PC-3 (cell line): ENCODE results near the gene ABHD14A. TPM values are rescaled to one million over a fixed set of nuclear protein-coding genes. Genes with fewer than 3 reads are reported as not detected.

Experiments used
- ATAC-seq: fragments of 200-7000 bp; cut with Tn5 transposase; 2 replicates; pipeline ENCODE4 v1.9.1; 2020; ENCODE audit warnings: mild to moderate bottlenecking, moderate library complexity
- BruUV-seq: library from RNA; stranded (reverse); fragments of 400-500 nt; replicated peaks from 2 replicates; lab custom pipeline; 2021; lab: Mats Ljungman, UMichigan
- CTCF ChIA-PET: fragments of 300-600 bp; sonication (Branson Sonifier 250); formaldehyde crosslinking; loops from one replicate; lab custom pipeline; 2022; ENCODE audit warnings: antibody characterized with exemption; lab: Charles Lee
- POLR2A ChIA-PET: fragments of 300-600 bp; sonication (Branson Sonifier 250); formaldehyde crosslinking; loops from one replicate; lab custom pipeline; 2022; ENCODE audit warnings: antibody characterized with exemption; ENCODE audit not compliant: unreplicated experiment; lab: Charles Lee
- DNase-seq: peaks from one replicate; pipeline ENCODE4 v3.0.0-alpha.2; 2015
- H2AFZ ChIP-seq: fragments of 300-600 bp; sonication (generic); 2 replicates; pipeline ENCODE4 v1.6.0; 2016; ENCODE audit warnings: antibody characterized with exemption, low read length
- H3F3A ChIP-seq: fragments of 300-600 bp; sonication (generic); one replicate; pipeline ENCODE4 v1.6.0; 2017; ENCODE audit warnings: antibody characterized with exemption, low read length, control low read depth, mild to moderate bottlenecking; ENCODE audit not compliant: unreplicated experiment
- H3K27ac ChIP-seq: fragments of 300-600 bp; sonication (generic); 2 replicates; pipeline ENCODE4 v1.5.1; 2016; ENCODE audit warnings: mild to moderate bottlenecking, low read length
- H3K27me3 ChIP-seq: fragments of 300-600 bp; sonication (generic); 2 replicates; pipeline ENCODE4 v1.6.1; 2016; ENCODE audit warnings: low read length, mixed read lengths
- H3K36me3 ChIP-seq: fragments of 300-600 bp; sonication (generic); 2 replicates; pipeline ENCODE4 v1.6.1; 2016; ENCODE audit warnings: low read depth, mixed run types, low read length, mixed read lengths
- H3K4me1 ChIP-seq: fragments of 300-600 bp; sonication (generic); 2 replicates; pipeline ENCODE4 v1.5.1; 2016; ENCODE audit warnings: low read length; ENCODE audit not compliant: insufficient read depth
- H3K4me2 ChIP-seq: fragments of 300-600 bp; sonication (generic); 2 replicates; pipeline ENCODE4 v1.6.0; 2016; ENCODE audit warnings: low read length
- H3K4me3 ChIP-seq: fragments of 300-600 bp; sonication (generic); 2 replicates; pipeline ENCODE4 v1.5.1; 2016; ENCODE audit warnings: mild to moderate bottlenecking, low read length, mixed read lengths
- H3K79me2 ChIP-seq: fragments of 300-600 bp; sonication (generic); 2 replicates; pipeline ENCODE4 v1.6.1; 2017; ENCODE audit warnings: low read length, mixed read lengths
- H3K9ac ChIP-seq: fragments of 300-600 bp; sonication (generic); 2 replicates; pipeline ENCODE4 v1.6.0; 2016; ENCODE audit warnings: mild to moderate bottlenecking, low read length
- H3K9me2 ChIP-seq: fragments of 300-600 bp; sonication (generic); replicated peaks from 2 replicates; pipeline ENCODE4 v1.6.1; 2016; ENCODE audit warnings: mixed run types, low read length, mixed read lengths
- H3K9me3 ChIP-seq: fragments of 300-600 bp; sonication (generic); 2 replicates; pipeline ENCODE4 v1.6.1; 2016; ENCODE audit warnings: low read length, mixed read lengths
- H4K20me1 ChIP-seq: fragments of 300-600 bp; sonication (generic); 2 replicates; pipeline ENCODE4 v1.6.1; 2016; ENCODE audit warnings: low read length, mixed read lengths
- CTCF ChIP-seq: fragments of 300-600 bp; sonication (generic); conservative IDR thresholded peaks from 2 replicates; pipeline ENCODE4 v1.5.1; 2017; ENCODE audit warnings: antibody characterized with exemption, low read depth, mild to moderate bottlenecking, low read length
- EZH2 ChIP-seq: fragments of 300-600 bp; sonication (generic); IDR thresholded peaks from one replicate; pipeline ENCODE4 v1.6.1; 2017; ENCODE audit warnings: antibody characterized with exemption, mild to moderate bottlenecking, low read length; ENCODE audit not compliant: unreplicated experiment
- EZH2phosphoT487 ChIP-seq: fragments of 300-600 bp; sonication (generic); IDR thresholded peaks from 2 replicates; pipeline ENCODE4 v1.6.1; 2018; ENCODE audit warnings: mild to moderate bottlenecking, antibody characterized with exemption, low read length, borderline replicate concordance
- intact Hi-C: fragments of 100-400 bp; cut with micrococcal nuclease; formaldehyde crosslinking; loops from 2 replicates; pipeline ENCODE4 v1.9.0; 2023
- total RNA-seq: library from RNA; depleted of rRNA; stranded (reverse); fragments of >200 nt; gene quantifications from 2 replicates; pipeline ENCODE4 v1.2.3, GENCODE V29; 2014

ABHD14A gene
- total RNA-seq, 1 experiment from 2014 or later = 23.4 TPM

DNA sequence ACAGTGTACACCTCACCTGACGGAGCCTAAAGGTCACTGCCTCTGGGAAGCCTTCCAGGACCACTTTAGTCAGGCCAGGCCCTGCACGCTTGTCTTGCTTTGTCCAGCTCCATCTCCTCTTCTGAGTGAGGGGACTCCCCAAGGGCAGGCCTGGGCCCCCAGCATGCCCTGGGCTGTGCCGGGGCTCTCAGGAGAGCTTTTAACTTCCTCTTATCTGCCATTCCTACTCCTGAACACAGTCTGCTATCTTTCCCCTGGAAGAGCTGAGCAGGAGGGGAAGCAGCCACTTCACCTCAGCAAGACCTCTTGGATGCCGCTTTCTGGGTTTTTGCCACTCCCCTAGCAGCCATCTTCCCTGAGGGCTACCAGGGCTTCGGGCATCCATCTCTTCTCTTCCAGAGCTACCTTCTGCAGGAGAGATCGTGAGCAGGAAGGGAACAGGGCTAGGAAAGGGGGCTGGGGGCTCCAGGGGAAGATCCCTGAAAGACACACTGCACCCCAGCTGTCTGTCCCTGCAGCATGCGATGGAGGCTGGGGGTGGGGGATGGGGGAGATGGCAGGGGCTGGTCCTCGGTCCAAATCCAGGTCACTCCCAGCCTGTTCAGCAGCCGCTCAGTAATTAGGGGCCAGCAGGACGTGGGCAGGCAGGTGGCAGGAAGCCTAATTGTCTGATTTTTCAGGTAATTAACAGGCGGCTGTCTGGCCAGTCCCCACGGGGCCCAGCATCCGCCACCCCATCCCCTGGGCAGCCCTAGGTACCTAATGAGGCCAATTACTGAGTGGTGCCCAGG is 40.8 kb downstream of the ABHD14A start:
- no peak for ATAC-seq
- ChIA-PET POLR2A (no interaction called here), CTCF (no interaction called here)
- Histone ChIP-seq H3K4me2 (no peak overlapping the region), H3K79me2 (no peaks in the 10 kb centered on the region), H4K20me1 (no peaks in the 10 kb centered on the region), H3K4me3 (no peak overlapping the region), H3K9ac (no peak overlapping the region), H3K27me3 (no peaks in the 10 kb centered on the region), H3K9me3 (no peaks in the 10 kb centered on the region), H3F3A (no peaks in the 10 kb centered on the region), H3K9me2 (no peaks in the 10 kb centered on the region), H3K27ac (no peak overlapping the region), H2AFZ (no peak overlapping the region), H3K36me3 (no peaks in the 10 kb centered on the region), H3K4me1 (no peaks in the 10 kb centered on the region)
- TF ChIP-seq EZH2phosphoT487 (no peak), EZH2 (no peak), CTCF (no peak)
- intact Hi-C loops = no loop called here
- BruUV-seq = no TSS peak
- no peak for DNase-seq

GRCh38 chr3:52017586-52017985 is 42.7 kb downstream of the ABHD14A start:
- ChIA-PET POLR2A (no interaction called here), CTCF (no interaction called here)
- no peaks in the 10 kb centered on the region for H3K79me2 ChIP-seq
- DNase-seq (no peak), ATAC-seq (no peak)
- no TSS peak for BruUV-seq
- no peaks in the 10 kb centered on the region for H3K9me2 ChIP-seq
- no peak overlapping the region for H3K9ac ChIP-seq
- intact Hi-C loops = no loop called here
- H3K27ac ChIP-seq = no peak overlapping the region
- no peaks in the 10 kb centered on the region for H3K27me3 ChIP-seq
- no peaks in the 10 kb centered on the region for H3F3A ChIP-seq
- no peaks in the 10 kb centered on the region for H3K4me1 ChIP-seq
- no peak overlapping the region for H3K4me3 ChIP-seq
- no peaks in the 10 kb centered on the region for H4K20me1 ChIP-seq
- no peak for TF ChIP-seq EZH2phosphoT487
- no peak for TF ChIP-seq EZH2
- no peak for TF ChIP-seq CTCF
- H2AFZ ChIP-seq = no peak overlapping the region
- no peaks in the 10 kb centered on the region for H3K9me3 ChIP-seq
- H3K4me2 ChIP-seq = no peak overlapping the region
- no peaks in the 10 kb centered on the region for H3K36me3 ChIP-seq

DNA sequence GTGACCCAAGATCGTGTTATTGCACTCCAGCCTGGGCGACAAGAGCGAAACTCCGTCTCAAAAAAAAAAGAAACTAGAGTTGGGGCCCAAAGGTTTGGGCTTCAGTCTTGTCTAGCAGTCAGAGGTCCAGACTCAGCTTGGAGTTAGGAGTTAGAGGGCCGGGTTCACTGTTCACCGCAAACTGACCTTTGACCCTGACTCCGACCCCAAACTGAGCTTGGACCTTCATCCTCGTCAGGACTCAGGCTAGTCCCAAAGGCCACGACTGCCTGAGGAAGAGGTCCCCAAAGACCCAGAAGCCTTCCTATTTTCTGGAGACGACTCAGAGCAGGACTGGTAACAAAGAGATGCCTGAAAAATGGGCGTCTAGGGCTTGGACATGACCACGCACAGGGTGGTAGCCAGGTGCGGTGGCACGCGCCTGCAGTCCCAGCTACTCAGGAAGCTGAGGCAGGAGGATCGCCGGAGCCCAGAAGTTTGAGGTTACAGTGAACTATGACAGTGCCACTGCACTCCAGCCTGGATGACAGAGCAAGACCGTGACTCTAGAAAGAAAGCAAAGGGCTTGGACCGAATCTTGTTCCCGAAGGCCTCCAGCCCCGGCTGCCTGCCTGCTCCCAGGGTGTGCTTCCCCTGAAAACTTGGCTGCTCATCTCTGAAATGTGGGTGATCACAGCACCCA is 43.6 kb downstream of the ABHD14A start:
- TF ChIP-seq EZH2phosphoT487 (no peak), EZH2 (no peak), CTCF (no peak)
- intact Hi-C loops = no loop called here
- POLR2A ChIA-PET = no interaction called here

More for the DNA sequence above, 43.6 kb downstream of the ABHD14A start:
- Histone ChIP-seq H4K20me1 (no peaks in the 10 kb centered on the region), H3K27me3 (no peaks in the 10 kb centered on the region), H3K9me3 (no peaks in the 10 kb centered on the region), H2AFZ (no peak overlapping the region), H3K36me3 (no peaks in the 10 kb centered on the region), H3K4me2 (no peak overlapping the region), H3K4me3 (no peak overlapping the region), H3K4me1 (no peaks in the 10 kb centered on the region), H3F3A (no peaks in the 10 kb centered on the region), H3K27ac (no peak overlapping the region), H3K9ac (no peak overlapping the region), H3K9me2 (no peaks in the 10 kb centered on the region), H3K79me2 (no peaks in the 10 kb centered on the region)
- CTCF ChIA-PET = no interaction called here
- DNase-seq (no peak), ATAC-seq (no peak)
- BruUV-seq = no TSS peak
